ENCODE data around the gene OLFM4. TPM values are rescaled to one million over a fixed set of nuclear protein-coding genes. Genes with fewer than 3 reads are reported as not detected.

Gene OLFM4
- total and polyA plus RNA-seq, 2 donors (not counting 3 experiments of a cell fraction or from before 2014, with no cell fraction given), result not detected

- DNase-seq (ENCODE audit: low read depth, low spot score) (no peak), FAIRE-seq (no peak)
- intact Hi-C loops (cut with micrococcal nuclease), result no loop called here
- no peak overlapping the region for H2AFZ ChIP-seq (ENCODE audit: low read depth, low read length)
- ChIA-PET POLR2A (no interaction called here), CTCF (no interaction called here)
- H3K9ac ChIP-seq (replicated peaks; ENCODE audit: extremely low read depth, insufficient read depth, low read length), result no peak overlapping the region
- no peaks in the 10 kb centered on the region for H4K20me1 ChIP-seq (replicated peaks; ENCODE audit: control insufficient read depth, extremely low read depth, insufficient read depth, low read length)
- no TSS peak for BruUV-seq (replicated peaks)
- no peaks in the 10 kb centered on the region for H3K27me3 ChIP-seq (ENCODE audit: control insufficient read depth in 2 of 2, insufficient read depth in 2 of 2, low read length in 2 of 2)
- H3K4me1 ChIP-seq (ENCODE audit: control insufficient read depth, extremely low read depth, insufficient read depth, low read length), result no peaks in the 10 kb centered on the region
- dilution Hi-C loops (cut with MboI; ENCODE audit: extremely low pct_ligation_motif_present, low sequenced_read_pairs), result no loop called here
- H3K9me1 ChIP-seq (replicated peaks; ENCODE audit: control insufficient read depth, extremely low read depth, insufficient read depth, low read length), result no peaks in the 10 kb centered on the region
- no peak overlapping the region for H3K4me3 ChIP-seq (replicated peaks in 1 of 3; ENCODE audit: insufficient read depth in 1 of 3, low read depth in 1 of 3, low read length in 3 of 3)
- TF ChIP-seq FOS (IDR thresholded peaks at IDR 0.05; ENCODE audit: borderline replicate concordance, insufficient read depth, low read length) (no peak), MYC (IDR thresholded peaks at IDR 0.05; ENCODE audit: low read depth, low read length) (no peak), EZH2 (IDR thresholded peaks at IDR 0.05; ENCODE audit: borderline replicate concordance, low read depth, low read length, severe bottlenecking) (no peak), JUN (IDR thresholded peaks at IDR 0.05; ENCODE audit: borderline replicate concordance, insufficient read depth, insufficient read length, low read depth) (no peak), POLR2A (IDR thresholded peaks at IDR 0.05; ENCODE audit: low read depth, low read length) (no peak), POLR2AphosphoS5 (IDR thresholded peaks at IDR 0.05; ENCODE audit: insufficient read depth, low read depth, low read length) (no peak), GATA2 (IDR thresholded peaks at IDR 0.05; ENCODE audit: insufficient read depth, insufficient read length, low read depth, low read length) (no peak), CTCF (IDR thresholded peaks at IDR 0.05; ENCODE audit: extremely low read depth in 1 of 2, insufficient read depth in 1 of 2, low read depth in 1 of 2, low read length in 2 of 2) (no peak), MAX (IDR thresholded peaks at IDR 0.05; ENCODE audit: insufficient read depth, insufficient read length) (no peak)
- peaks cover 2% of the 10 kb centered on the region for H3K9me3 ChIP-seq (replicated peaks; ENCODE audit: control insufficient read depth, insufficient read depth, low read length)
- no peak overlapping the region for H3K27ac ChIP-seq (ENCODE audit: insufficient read depth, low read depth, low read length)
- no peaks in the 10 kb centered on the region for H3K36me3 ChIP-seq (ENCODE audit: control insufficient read depth in 2 of 2, extremely low read depth in 1 of 2, insufficient read depth in 2 of 2, low read length in 2 of 2)
- H3K79me2 ChIP-seq (ENCODE audit: control insufficient read depth, insufficient read depth, low read length), result no peaks in the 10 kb centered on the region
- H3K4me2 ChIP-seq (ENCODE audit: insufficient read depth, low read length), result no peak overlapping the region
These were observed 34.6 kb upstream of the OLFM4 start for GRCh38 chr13:52994051-52994450.

Measured in endothelial cell of umbilical vein (primary cell).